Fibroblast of skin of right quadriceps (primary cell): ENCODE data around the gene ZNF681.
"Not testable (repeated sequence)": the region's sequence is repeated elsewhere in the genome, so short reads cannot be mapped to it uniquely, and the experiment has no call there.

ENCODE experiments used
- DNase-seq: peaks from one replicate; pipeline ENCODE4 v3.0.0-alpha.2; 2013

Gene ZNF681

DNA sequence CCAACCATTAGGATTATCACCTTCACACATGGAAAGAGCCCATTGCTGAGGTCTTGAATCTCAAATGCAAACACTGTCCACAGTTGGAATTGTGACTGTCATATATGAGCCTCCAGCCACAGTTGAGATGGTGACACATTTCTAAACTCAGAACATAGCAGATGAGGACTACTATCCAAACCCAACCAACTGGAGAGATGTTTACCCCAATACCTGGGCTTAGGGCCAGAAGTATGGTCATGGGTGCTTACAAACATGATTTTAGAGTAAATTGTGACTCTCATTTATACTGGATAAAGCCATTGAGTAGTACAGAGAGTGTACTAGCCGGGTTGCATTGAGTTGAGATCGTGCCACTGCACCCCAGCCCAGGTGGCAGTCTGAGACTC, 14.0 kb upstream of the ZNF681 start:
- DNase-seq: no peak

DNA sequence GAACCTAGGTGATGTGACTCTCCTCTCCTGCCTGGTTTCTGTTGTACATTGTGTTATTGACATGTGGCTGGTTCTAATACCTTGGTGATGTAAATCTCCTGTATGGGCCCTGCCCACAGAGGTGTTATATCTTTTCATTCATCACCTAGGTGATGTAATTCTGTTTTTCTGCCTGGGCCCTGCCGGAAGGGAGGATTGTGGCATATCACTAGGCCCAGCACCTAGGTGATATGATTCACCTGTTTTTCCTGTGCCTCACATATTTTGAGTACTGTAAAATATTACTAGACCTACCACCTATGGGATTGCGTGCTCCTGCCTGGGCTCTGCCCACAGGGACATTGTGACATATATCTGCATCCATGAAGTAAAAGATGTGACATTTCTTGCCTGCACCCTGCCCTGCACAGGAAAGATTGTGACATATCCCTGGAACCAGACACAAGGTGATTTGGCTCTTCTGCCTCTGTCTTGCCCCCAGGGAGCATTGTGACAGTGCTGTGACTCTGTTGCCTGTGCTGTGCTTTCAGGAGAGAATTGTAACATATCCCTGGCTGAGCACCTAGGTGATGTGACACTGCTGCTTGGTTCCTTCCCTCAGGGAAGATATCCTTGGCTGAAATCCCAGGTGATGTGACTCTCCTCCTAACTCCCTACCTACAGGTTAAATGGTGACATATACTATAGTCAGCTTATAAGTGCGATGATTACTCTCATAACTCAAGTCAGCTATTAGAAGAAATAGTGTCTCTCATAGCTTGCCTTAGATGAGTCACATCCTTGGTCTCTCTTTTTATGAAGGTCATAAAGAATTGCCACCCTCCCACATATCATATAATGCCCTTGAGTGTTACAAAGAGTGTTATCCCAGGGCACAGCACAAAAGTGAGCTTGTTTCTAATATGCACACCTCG, 13.3 kb upstream of the ZNF681 start:
- DNase-seq: no peak

DNA sequence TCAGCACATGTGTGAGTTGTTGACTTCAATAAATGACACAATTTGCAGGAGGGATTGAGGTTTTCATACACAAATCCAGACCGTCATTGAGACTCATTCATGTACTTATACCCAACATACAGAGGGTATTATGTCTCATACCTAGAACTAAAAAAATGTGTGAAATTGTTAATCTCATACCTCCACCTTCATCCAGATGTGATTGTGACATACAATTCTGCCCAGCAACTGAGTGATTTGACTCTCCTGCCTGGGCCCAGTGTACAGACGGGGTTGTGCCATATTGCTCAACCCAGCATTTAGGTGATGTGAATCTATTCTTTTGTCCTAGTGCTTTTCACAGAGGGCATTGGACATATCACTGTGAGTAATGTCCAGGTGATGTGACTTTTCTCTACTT, 12.6 kb upstream of the ZNF681 start:
- no peak for DNase-seq

DNA sequence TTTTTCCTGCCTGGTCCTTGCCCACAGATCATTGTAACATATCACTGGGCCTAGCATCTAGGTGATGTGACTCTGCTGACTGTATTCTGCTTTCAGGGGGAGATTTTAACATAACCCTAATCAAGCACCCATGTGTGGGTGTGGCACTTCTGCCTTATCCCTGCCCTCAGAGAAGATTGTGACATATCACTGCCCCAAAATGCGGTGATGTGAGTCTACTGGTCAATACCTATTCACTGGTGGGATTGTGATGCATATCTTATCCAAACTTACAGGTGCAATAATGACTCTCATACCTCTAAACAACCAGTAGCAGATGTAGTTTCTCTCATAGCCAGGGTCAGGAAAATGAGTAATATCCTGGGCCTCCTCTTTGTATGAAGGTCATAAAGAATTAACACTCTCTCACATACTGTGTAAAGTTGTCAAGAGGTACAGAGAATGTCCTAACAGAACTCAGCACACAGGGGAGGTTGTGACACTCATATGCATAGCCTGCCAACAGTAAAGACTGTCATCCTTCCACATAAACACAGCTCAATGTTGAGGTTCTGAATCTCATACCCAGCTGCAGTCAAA, 12.1 kb upstream of the ZNF681 start:
- no peak for DNase-seq

DNA sequence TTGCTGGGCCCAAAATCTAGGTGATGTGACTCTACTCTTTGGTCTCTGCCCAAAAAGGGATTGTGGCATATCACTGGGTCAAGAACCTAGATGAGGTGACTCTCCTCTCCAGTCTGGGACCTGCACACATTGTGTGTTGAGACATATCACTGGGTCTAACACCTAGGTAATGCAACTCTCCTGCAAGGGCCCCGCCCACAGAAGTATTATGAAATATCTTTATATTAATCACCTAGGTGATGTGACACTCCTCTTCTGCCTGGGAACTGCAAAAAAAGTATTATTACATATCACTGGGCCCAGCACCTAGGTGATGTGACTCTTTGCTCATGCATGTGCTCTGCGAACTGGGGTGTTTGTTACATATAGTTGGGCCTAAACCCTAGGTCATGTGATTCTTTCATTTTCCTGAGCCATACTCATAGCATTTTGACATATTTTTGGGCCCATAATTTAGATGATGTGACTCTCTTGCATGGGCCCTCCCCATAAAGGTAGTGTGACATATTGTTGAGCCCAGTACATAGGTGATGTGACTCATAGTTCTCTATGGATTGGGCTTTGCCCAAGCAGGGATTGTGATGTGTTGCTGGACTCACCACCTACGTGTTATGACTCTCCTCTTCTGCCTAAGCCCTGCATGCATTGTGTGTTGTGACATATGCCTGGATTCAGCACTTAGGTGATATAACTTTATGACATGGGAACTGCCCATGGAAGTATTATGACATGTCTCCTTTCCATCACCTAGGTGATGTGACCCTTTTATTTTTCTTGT, 11.2 kb upstream of the ZNF681 start:
- DNase-seq: no peak

DNA sequence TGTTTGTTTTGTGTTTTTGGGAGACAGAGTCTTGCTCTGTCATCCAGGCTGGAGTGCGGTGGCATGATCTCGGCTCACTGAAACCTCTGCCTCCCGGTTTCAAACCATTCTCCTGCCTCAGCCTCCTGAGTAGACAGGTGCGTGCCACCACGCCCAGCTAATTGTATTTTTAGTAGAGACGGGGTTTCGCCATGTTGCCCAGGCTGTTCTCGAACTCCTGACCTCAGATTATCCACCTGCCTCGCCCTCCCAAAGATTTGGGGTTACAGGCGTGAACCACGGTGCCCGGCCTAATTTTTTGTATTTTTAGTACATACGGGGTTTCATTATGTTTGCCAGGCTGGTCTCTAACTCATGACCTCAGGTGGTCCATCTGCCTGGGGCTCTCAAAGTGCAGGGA, 8.3 kb upstream of the ZNF681 start:
- no peak for DNase-seq

DNA sequence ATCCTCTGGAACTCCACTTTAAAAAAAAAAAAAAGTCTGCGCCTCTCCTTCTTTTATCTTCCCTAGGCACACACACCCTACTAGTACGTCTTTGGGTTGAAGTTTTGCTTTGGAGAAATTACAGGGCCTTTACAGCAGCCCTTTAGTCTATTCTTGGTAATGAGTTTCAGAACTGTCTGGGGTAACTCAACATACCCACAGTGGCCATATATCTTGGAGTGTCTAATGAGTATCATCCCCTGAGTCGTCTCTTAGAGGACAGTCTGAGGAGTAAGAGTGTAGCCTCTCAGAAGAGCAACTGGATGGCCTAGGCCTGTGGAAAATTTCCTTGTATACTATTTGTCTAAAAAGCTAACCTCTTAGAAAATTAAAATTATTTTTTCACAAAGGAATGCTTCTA, 6.1 kb upstream of the ZNF681 start:
- DNase-seq: no peak

DNA sequence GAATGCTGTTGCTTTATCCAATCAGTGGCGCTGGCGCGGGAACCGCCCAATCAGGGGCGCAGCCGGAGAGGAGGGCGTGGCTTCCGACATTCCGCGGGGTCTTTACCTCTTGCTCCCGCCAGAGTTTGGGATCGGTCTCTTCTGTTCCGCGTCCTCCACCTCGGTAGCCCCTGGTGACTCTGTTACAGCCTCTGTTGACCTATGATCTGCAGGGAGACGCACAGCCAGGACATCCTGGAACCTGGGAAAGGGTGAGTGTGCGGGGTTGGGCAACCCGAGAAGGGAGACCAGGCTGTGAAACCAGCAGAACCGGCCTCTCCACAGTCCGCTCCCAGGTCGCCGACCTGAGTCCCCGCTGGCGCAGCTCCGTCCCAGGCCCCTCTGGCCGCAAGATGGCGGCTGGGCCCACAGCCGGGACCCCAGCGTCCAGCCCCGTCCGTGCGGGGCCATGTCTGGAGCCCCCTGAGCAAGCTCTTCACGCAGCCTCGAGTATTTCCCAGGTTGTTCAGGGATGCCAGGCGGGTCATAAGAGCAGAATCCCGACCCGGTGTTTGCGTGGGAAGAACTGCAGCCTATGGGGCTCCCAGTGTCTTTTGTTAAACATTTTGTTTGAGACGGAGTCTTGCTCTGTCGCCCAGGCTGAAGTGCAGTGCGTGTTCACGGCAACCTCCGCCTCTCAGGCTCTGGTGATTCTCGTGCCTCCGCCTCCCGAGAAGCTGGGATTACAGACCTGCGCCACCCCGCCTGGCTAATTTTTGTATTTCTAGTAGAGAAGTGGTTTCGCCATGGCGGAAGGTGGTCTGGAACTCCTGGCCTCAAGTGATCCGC, 4.4 kb upstream of the ZNF681 start:
- DNase-seq: peak; percentile 47

DNA sequence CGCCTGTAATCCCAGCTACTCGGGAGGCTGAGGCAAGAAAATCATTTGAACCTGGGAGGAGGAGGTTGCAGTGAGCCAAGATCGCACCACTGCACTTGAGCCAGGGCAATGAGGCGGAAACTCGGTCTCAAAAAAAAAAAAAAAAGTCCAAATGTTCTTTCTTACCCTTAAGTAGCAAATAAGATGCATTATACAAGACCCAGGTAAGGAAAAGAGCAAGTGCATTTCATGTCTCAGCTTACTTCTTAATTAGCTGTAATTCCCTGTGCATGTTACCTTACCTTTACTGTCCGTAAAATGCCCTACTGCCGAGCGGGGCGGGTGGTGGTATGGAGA, 3.8 kb upstream of the ZNF681 start:
- no peak for DNase-seq

DNA sequence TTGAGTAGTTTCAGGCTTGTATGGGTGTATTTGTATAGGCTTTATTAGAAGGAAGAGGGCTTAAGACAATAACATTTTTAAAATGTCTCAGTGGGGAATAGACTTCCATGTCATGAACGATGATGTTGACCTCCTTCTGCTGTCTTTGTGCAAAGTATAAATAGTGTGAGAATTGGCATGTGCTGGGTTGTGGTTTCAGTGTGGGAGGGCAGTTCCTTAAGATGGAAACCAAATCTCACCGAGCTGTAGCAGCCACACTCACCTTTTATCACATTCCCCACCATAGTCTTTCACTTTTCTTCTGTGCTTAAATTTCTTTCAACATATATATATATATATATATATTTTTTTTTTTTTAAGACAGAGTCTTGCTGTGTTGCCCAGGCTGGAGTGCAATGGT, 1.6 kb upstream of the ZNF681 start:
- DNase-seq: not testable (repeated sequence)

DNA sequence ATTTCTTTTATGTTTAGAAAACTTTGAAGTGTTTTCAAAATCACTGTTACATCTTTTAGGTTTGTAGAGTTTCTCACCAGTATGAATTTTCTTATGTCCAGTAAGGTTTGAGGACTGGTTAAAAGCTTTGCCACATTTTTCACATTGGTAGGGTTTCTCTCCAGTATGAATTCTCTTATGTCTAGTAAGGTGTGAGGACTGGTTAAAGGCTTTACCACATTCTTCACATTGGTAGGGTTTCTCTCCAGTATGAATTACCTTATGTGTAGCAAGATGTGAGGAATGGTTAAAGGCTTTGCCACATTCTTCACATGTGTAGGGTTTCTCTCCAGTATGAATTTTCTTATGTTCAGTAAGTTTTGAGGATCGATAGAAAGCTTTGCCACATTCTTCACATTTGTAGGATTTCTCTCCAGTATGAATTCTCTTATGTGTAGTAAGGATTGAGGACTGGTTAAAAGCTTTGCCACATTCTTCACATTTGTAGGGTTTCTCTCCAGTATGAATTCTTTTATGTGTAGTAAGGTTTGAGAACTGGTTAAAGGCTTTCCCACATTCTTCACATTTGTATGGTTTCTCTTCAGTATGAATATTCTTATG, 15.0 kb downstream of the ZNF681 start:
- not testable (repeated sequence) for DNase-seq

DNA sequence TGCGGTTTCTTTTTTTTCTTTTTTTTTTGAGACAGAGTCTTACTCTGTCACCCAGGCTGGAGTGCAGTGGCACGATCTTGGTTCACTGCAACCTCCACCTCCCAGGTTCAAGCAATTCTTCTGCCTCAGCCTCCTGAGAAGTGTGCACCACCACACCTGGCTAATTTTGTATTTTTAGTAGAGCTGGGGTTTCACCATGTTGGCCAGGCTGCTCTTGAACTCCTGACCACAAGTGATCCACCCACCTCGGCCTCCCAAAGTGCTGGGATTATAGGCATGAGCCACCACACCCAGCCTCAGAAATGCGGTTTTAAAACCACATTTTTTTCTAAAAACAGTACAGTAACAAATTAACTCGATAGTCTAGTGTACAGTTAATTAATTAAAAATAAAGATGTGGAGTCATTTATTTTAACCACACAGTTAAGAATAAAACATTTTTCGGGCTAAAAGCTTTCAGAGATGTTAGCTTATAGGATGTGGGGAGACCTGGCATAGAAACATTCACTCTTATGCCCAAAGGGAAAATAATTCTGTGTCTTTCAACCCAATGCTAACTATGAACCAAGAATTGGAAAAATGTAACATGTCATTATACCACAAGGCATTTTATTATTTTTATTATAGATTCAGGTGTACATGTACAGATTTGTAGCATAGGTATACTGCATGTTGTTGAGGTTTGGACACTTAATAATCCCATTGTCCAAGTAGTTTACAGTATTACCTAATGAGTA, 27.8 kb downstream of the ZNF681 start:
- not testable (repeated sequence) for DNase-seq

DNA sequence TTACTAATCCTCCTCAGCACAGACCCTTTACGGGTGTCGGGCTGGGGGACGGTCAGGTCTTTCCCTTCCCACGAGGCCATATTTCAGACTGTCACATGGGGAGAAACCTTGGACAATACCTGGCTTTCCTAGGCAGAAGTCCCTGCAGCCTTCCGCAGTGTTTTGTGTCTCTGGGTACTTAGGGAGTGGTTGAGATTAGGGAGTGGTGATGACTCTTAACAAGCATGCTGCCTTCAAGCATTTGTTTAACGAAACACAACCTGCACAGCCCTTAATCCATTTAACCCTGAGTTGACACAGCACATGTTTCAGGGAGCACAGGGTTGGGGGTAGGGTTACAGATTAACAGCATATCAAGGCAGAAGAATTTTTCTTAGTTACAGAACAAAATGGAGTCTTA, 34.5 kb downstream of the ZNF681 start:
- not testable (repeated sequence) for DNase-seq

DNA sequence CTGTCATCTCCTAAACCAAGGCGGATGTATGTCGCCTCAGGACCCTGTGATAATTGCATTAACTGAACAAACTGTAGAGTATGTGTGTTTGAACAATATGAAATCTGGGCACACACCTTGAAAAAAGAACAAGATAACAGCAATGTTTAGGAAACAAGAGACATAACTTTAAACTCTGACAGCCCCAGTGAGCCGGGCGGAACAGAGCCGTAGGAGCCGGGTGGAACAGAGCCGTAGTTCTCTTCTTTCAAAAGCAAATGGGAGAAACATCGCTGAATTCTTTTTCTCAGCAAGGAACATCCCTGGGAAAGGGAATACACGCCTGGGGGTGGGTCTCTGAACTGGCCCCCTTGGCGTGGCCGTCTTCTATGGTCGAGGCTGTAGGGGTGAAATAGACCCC, 39.9 kb downstream of the ZNF681 start:
- DNase-seq: no peak

DNA sequence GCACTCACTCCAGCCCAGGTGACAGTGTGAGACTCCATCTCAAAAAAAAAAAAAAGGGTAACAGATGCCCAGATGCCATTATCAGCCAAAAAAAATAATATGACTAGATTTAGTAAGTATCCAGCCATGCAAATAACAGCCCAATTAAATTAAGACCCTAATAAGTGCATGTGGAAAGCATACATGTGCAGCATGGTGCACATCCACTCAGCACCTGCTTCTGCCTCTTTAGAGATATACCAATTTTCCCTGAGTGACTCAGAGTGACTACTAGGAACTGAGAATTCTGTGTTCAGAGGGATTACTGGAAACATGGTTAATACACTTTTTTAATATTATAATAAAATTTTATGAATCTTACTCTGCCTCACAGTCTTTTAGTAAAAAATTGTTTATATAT, 41.9 kb downstream of the ZNF681 start:
- DNase-seq: no peak

DNA sequence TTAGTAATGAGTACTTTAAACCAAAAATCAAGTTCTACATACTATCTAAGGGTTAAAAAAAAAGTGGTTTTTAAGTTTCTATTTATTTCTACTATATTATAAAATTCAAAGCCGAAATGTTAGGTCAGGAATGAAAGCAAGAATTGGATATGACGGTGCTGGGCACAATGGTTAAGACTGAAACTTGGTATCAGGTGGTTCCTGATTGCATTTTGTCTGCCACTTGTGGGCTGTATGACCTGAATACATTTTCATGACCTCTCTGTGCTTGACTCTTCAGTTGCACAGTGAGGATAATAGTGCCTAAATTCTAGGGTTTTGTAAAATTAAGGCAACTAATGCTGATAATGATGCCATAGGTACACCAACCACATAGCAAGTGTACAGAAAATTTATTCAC, 49.3 kb downstream of the ZNF681 start:
- DNase-seq: no peak

DNA sequence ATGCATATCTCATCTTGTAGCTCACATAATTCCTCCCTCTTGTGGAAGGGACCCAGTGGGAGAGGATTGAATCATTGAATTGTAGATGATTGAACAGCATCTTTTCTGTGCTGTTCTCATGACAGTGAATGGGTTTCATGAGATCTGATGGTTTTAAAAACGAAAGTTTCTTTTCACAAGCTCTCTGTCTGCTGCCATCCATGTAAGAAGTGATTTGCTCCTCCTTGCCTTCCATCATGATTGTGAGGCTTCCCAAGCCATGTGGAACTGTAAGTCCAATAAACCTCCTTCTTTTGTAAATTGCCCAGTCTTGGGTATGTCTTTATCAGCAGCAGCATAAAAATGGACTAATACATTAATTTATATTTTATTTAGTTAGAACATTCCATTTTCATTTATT, 52.0 kb downstream of the ZNF681 start:
- DNase-seq: no peak

DNA sequence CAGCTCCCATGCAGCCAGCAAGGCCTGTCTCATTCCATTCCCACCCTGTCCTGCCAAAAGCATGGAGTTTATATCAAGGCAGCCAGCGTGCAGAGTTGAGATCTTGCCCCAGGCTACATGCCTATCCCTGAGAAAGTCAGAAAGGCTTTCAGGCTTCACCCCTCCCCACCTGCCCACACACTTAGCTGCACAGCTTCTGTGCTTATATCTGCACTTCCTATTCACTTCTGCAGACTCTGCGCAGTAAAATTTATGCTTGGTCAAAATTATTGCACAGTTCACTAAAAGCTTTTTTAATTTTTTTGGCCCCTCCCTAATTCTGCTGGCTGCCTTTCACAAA, 59.2 kb downstream of the ZNF681 start:
- no peak for DNase-seq

DNA sequence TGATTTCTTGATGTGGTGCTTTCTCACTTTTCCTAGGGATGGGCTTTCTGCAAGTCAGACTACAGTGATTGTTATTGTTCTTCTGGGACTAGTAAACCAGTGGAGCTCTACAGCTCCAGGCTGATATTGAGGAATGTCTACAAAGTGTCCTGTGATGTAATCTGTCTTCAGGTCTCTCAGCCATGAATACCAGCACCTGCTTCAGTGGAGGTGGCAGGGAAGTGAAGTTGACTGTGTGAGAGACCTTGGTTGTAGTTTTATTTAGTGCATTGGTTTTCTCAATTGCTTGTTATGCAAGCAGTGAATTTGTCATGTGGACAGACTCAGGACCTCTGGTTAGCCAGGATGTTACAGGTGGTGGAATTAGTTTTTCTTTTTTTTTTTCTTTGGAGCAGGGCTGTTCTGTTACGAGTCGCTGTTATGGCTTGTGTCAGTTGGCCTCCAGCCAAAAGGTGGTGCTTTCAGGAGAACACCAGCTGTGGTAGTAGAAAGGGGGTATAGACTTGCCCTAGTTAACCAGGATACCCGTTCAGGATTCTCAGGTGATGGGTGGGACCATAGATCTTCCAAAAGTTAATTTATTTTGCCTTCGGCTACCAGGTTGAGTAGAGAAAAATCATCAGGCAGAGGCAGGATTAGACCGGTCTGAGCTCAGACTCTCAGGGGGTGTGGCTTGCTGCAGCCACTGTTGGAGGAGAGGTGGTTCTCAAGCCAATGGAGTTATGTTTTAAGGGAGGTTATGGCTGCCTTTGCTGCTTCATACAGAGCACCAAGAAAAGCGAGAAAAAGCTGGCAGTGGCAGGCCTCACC, 59.8 kb downstream of the ZNF681 start:
- no peak for DNase-seq

DNA sequence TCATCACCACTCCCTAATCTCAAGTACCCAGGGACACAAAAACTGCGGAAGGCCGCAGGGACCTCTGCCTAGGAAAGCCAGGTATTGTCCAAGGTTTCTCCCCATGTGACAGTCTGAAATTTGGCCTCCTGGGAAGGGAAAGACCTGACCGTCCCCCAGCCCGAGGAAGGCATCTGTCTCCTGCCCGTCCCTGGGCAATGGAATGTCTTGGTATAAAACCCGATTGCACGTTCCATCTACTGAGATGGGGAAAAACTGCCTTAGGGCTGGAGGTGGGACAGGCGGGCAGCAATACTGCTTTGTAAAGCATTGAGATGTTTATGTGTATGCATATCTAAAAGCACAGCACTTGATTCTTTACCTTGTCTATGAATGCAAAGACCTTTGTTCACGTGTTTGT, 65.8 kb downstream of the ZNF681 start:
- not testable (repeated sequence) for DNase-seq
